Endothelial cell (in vitro differentiated cells): ENCODE measurements around the gene CDH8. TPM values are rescaled to one million over a fixed set of nuclear protein-coding genes. Genes with fewer than 3 reads are reported as not detected.

Experiments used
- DNase-seq: peaks from one replicate; pipeline ENCODE4 v3.0.0; 2021; ENCODE audit warnings: low spot score
- H3K27ac Mint-ChIP-seq: one replicate; pipeline ENCODE4 v1.8.0; 2021; ENCODE audit warnings: mixed read lengths, inconsistent platforms; ENCODE audit not compliant: unreplicated experiment
- H3K27me3 Mint-ChIP-seq: one replicate; pipeline ENCODE4 v1.8.0; 2021; ENCODE audit warnings: mild to moderate bottlenecking, moderate library complexity, mixed read lengths, inconsistent platforms; ENCODE audit not compliant: unreplicated experiment
- H3K36me3 Mint-ChIP-seq: one replicate; pipeline ENCODE4 v1.8.0; 2021; ENCODE audit warnings: mild to moderate bottlenecking, low read depth, mixed read lengths, inconsistent platforms; ENCODE audit not compliant: unreplicated experiment
- H3K4me1 Mint-ChIP-seq: one replicate; pipeline ENCODE4 v1.8.0; 2021; ENCODE audit warnings: mild to moderate bottlenecking, mixed read lengths, inconsistent platforms; ENCODE audit not compliant: unreplicated experiment
- H3K4me3 Mint-ChIP-seq: one replicate; pipeline ENCODE4 v1.8.0; 2021; ENCODE audit warnings: mild to moderate bottlenecking, mixed read lengths, inconsistent platforms; ENCODE audit not compliant: unreplicated experiment
- H3K9me3 Mint-ChIP-seq: one replicate; pipeline ENCODE4 v1.8.0; 2021; ENCODE audit warnings: mixed read lengths, inconsistent platforms; ENCODE audit not compliant: unreplicated experiment
- total RNA-seq: library from RNA; stranded (reverse); fragmentation: NEBNext Ultra II Directional; extraction: Animal tissue kit (Norgen Biotek cat#: 25700); gene quantifications from one replicate; pipeline ENCODE4 v1.2.1, GENCODE V29; 2021; ENCODE audit not compliant: unreplicated experiment
- TF ChIP-seq, protein P1 (sequence below): fragments of 200-600 bp; sonication (generic); IDR thresholded peaks from one replicate; pipeline ENCODE4 v1.5.0; 2021; ENCODE audit warnings: antibody characterized with exemption; ENCODE audit not compliant: unreplicated experiment

CDH8 gene
- total RNA-seq, 1 donor from 2014 or later: 6.4 TPM

DNA sequence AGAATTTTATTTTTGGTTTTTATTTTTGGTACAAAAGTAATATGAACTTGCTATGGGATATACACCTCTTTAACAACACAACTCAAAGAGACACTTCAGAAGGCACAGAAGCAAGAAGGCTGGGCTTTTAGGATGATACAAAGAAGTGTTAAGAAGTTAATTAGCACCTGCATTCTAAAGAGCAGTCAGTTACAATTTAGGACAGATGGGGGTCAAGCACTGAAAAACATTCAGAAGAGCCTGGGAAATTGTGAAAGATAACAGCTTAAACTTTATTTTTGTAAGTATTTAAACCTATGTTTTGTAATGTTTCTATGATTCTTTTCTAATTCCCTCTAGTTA is 163.5 kb downstream of the CDH8 start:
- no peaks in the 10 kb centered on the region for H3K9me3 Mint-ChIP-seq
- no peak overlapping the region for H3K27ac Mint-ChIP-seq
- DNase-seq: no peak
- TF ChIP-seq, protein P1, sequence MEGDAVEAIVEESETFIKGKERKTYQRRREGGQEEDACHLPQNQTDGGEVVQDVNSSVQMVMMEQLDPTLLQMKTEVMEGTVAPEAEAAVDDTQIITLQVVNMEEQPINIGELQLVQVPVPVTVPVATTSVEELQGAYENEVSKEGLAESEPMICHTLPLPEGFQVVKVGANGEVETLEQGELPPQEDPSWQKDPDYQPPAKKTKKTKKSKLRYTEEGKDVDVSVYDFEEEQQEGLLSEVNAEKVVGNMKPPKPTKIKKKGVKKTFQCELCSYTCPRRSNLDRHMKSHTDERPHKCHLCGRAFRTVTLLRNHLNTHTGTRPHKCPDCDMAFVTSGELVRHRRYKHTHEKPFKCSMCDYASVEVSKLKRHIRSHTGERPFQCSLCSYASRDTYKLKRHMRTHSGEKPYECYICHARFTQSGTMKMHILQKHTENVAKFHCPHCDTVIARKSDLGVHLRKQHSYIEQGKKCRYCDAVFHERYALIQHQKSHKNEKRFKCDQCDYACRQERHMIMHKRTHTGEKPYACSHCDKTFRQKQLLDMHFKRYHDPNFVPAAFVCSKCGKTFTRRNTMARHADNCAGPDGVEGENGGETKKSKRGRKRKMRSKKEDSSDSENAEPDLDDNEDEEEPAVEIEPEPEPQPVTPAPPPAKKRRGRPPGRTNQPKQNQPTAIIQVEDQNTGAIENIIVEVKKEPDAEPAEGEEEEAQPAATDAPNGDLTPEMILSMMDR: no peak
- H3K4me3 Mint-ChIP-seq: no peak overlapping the region
- no peaks in the 10 kb centered on the region for H3K27me3 Mint-ChIP-seq
- H3K4me1 Mint-ChIP-seq: no peaks in the 10 kb centered on the region
- H3K36me3 Mint-ChIP-seq: no peaks in the 10 kb centered on the region

GRCh38 chr16:61871837-61872777 is 164.1 kb downstream of the CDH8 start:
- DNase-seq: no peak
- H3K9me3 Mint-ChIP-seq: no peaks in the 10 kb centered on the region
- TF ChIP-seq, protein P1: no peak
- no peaks in the 10 kb centered on the region for H3K36me3 Mint-ChIP-seq
- H3K4me1 Mint-ChIP-seq: no peaks in the 10 kb centered on the region
- H3K27ac Mint-ChIP-seq: no peak overlapping the region
- no peaks in the 10 kb centered on the region for H3K27me3 Mint-ChIP-seq
- no peak overlapping the region for H3K4me3 Mint-ChIP-seq

GRCh38 chr16:61862221-61863155 is 173.8 kb downstream of the CDH8 start:
- TF ChIP-seq, protein P1: no peak
- Mint-ChIP-seq H3K27me3 (no peaks in the 10 kb centered on the region), H3K4me1 (no peaks in the 10 kb centered on the region), H3K27ac (no peak overlapping the region), H3K4me3 (no peak overlapping the region), H3K36me3 (no peaks in the 10 kb centered on the region), H3K9me3 (no peaks in the 10 kb centered on the region)
- DNase-seq: no peak

GRCh38 chr16:61858988-61859387 is 177.2 kb downstream of the CDH8 start:
- no peaks in the 10 kb centered on the region for H3K27me3 Mint-ChIP-seq
- H3K4me3 Mint-ChIP-seq: no peak overlapping the region
- H3K4me1 Mint-ChIP-seq: no peaks in the 10 kb centered on the region
- no peak for DNase-seq
- H3K36me3 Mint-ChIP-seq: no peaks in the 10 kb centered on the region
- TF ChIP-seq, protein P1: no peak
- H3K9me3 Mint-ChIP-seq: no peaks in the 10 kb centered on the region
- H3K27ac Mint-ChIP-seq: no peak overlapping the region
